ENCODE data around the gene ARHGAP15. TPM values are rescaled to one million over a fixed set of nuclear protein-coding genes. Genes with fewer than 3 reads are reported as not detected.

The ARHGAP15 gene
- total and polyA plus RNA-seq, 2 experiments from 2014 or later = 0.26 TPM; not detected in 1

DNA sequence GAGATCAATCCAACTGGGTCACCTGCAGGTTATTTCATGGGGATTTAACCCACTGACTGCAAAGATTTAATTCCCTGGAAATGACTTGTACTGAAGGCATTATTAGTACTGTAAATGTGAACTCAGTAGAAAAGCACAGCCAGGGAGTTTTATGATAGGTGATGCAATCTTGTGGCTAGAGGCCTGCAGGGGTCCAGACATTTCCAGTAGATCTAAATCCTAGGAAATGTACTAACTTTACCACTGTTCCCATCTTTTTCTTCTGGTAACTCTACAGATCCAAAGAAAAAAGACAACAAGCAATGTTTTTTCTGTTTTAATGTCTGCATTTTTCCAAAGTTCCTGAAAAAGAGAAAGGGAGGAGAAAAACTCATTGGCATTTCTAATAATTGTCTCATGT lies 500.1 kb downstream of the ARHGAP15 start (continued):
- TF ChIP-seq CTCF (conservative IDR thresholded peaks at IDR 0.05; ENCODE audit: low read depth in 2 of 2) (no peak), STAT1 (IDR thresholded peaks at IDR 0.05; ENCODE audit: unreplicated experiment) (no peak), EZH2 (IDR thresholded peaks at IDR 0.05; ENCODE audit: low read depth, unreplicated experiment) (no peak), JUNB (IDR thresholded peaks at IDR 0.05; ENCODE audit: unreplicated experiment) (no peak)

DNA sequence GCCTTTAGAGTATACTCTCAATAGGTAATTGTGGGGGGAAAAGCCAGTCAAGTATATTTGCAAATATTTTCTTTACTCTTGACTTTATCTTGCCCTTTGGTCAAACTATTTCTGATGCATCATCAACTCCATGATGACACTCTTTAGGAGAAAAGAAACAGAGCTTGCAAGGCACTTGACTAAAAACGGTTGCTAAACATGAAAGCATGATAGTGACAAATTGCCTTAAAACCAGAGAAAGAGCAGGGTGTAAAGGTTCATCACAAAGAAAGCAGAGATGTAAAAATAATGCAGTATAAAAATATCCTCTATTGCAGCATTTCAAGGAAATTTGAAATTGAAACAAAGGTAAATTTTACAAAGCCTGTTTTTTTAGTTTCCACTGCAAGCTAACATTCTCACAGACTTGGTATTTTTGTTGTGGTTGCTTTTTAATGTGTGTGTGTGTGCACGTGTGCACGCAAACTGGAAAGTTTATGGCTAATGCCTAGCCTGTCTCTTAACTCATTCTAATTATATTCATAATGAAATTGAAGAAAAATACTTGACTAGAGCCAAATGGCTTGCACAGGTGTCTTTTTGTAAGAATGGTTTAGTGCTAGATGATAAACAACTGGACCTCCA lies 503.6 kb downstream of the ARHGAP15 start:
- no peak overlapping the region for H3K4me2 ChIP-seq
- no peak overlapping the region for H3K27ac Mint-ChIP-seq
- no peak for TF ChIP-seq POLR2AphosphoS5 (IDR thresholded peaks at IDR 0.05; ENCODE audit: low read depth)
- TF ChIP-seq ETS1 (IDR thresholded peaks at IDR 0.05) = no peak
- TF ChIP-seq CREB1 (CRISPR knock-in tag; IDR thresholded peaks at IDR 0.05; ENCODE audit: low read depth) = no peak
- no peak for TF ChIP-seq EZH2phosphoT487 (IDR thresholded peaks at IDR 0.05; ENCODE audit: unreplicated experiment)
- no peak for TF ChIP-seq EZH2 (IDR thresholded peaks at IDR 0.05; ENCODE audit: low read depth, unreplicated experiment)
- TF ChIP-seq ZNF114 (CRISPR knock-in tag; IDR thresholded peaks at IDR 0.05) = no peak
- no peak for TF ChIP-seq STAT1 (IDR thresholded peaks at IDR 0.05; ENCODE audit: unreplicated experiment)
- no peak for TF ChIP-seq ZNF331 (CRISPR knock-in tag; IDR thresholded peaks at IDR 0.05; ENCODE audit: low read depth)
- TF ChIP-seq ZNF462 (CRISPR knock-in tag; IDR thresholded peaks at IDR 0.05) = no peak
- H3K4me3 Mint-ChIP-seq = no peak overlapping the region
- 0 out of 2 replicates have a peak, but pooled peaks cover 4% of the 10 kb centered on the region for H3K9me2 ChIP-seq (ENCODE audit: insufficient read depth)
- peaks cover 3% of the 10 kb centered on the region; the same call in 1 of the 3 replicates for H3K36me3 Mint-ChIP-seq (ENCODE audit: low read depth)
- no peaks in the 10 kb centered on the region for H3K79me2 ChIP-seq (replicated peaks; ENCODE audit: insufficient read depth)
- 0 out of 2 replicates have a peak, but pooled peaks cover 6% of the 10 kb centered on the region for H3K36me3 ChIP-seq (ENCODE audit: insufficient read depth)
- peaks cover 6% of the 10 kb centered on the region for H3K9me3 Mint-ChIP-seq
- DNase-seq (ENCODE audit: low spot score) (no peak), ATAC-seq (no peak)
- no peaks in the 10 kb centered on the region for H3K4me1 ChIP-seq (ENCODE audit: insufficient read depth)
- H3K4me1 Mint-ChIP-seq = no peaks in the 10 kb centered on the region
- peaks cover 1% of the 10 kb centered on the region for H3K27me3 Mint-ChIP-seq (ENCODE audit: insufficient read depth, low read depth, poor library complexity)
- no peaks in the 10 kb centered on the region for H3F3A ChIP-seq (replicated peaks; ENCODE audit: low read depth)
- H2AFZ ChIP-seq = no peak overlapping the region
- no peak overlapping the region for H3K4me3 ChIP-seq
- no peak overlapping the region for H3K27ac ChIP-seq (ENCODE audit: low read depth)
- no peaks in the 10 kb centered on the region for H3K27me3 ChIP-seq (ENCODE audit: insufficient read depth)
- no peaks in the 10 kb centered on the region for H4K20me1 ChIP-seq (replicated peaks; ENCODE audit: insufficient read depth)

All from GM23338 (cell line).